CD1c-positive myeloid dendritic cell (primary cell): Measurements from ENCODE around the gene PEDS1.
"Not testable (repeated sequence)": the region's sequence is repeated elsewhere in the genome, so short reads cannot be mapped to it uniquely, and the experiment has no call there.

ENCODE experiments used
- DNase-seq: peaks from one replicate; pipeline ENCODE4 v3.0.0-alpha.2; 2016; ENCODE audit errors: extremely low spot score

The PEDS1 gene

DNA sequence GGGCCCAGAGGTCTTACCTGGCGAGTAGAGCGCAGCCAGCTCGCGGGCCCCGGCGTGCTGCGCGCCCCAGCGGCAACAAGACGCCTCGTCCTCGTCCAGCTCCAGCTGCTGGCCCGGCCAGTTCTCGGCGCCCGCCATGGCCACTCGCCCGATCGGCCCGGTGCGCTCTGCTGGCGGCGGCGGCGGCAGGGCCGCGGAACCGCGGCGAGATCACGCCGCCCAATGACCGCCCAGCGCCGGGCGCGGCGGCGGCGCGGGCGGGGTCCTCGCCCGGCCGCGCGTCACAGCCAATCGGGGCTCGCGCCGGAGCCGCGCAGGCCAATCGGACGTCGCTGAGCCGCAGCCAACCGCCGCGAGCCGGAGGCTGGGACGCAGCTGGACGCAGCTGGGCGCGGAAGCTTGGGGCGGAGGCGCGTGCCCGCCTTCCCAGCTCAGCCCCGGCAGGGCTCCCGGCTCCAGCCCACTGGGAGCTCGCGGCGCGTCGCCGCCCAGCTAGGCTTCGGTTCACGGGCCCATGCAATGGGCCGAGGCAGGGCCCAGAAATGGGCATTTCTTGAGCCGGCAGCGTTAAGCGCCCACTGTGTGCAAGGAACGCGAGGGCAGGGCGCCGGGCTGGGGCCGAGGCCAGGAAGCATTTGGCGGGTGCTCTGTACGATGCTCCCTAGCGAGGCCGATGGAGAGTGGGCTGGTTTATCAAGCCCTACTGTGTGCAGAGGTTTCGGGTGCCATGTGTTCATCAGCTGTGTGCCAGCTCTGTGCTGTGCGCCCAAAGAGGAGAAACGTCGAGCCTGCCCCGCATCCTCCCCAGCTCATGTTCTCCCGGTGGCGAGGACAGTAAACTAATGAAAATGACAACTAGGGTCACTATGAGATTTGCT, at the start of gene PEDS1:
Gene PEDS1 (minus strand): TSS at position 224 of the 878 bp plus-strand sequence. CDS start 86 bp downstream, at position 138.
- DNase-seq: peak; percentile 97

- DNase-seq: no peak
Observed at GRCh38 chr20:50202677-50203076, 49.2 kb upstream of the PEDS1 start.

- DNase-seq: not testable (repeated sequence)
Observed at GRCh38 chr20:50201710-50202109, 48.2 kb upstream of the PEDS1 start.

DNA sequence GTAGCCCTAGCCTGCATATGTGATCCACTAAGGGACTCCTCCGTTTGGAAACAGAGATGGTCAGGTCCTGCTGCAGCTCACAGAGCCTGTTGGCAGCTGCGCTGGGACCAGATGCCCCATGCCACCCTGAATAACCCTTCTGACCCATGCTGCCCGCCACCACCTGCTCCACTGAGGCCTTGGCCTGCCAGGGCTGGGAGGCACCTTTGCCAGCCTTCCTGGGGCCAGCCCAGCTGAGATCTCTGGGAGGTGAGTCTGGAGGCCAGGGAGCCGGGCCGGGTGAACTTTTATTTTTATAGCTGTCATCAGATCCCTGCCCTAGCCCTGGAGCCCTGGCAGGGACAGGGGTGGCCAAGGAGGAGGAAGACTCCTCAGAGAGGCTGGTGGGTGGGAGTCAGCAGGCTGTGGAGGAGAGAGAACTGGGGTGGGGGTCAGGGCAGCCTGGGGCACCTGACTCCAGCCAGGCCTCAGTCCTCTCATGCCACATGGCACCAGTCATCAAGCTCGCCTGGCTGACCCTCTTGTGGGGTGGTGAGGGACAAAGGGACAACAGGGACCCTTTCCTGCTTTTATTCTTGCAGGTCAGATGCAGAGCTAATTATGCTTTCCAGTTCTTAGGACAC, 47.1 kb upstream of the PEDS1 start:
- DNase-seq: no peak

- DNase-seq: no peak
Observed at GRCh38 chr20:50199703-50200102, 46.2 kb upstream of the PEDS1 start.

GRCh38 chr20:50198716-50199115, 45.2 kb upstream of the PEDS1 start:
- DNase-seq: no peak

DNA sequence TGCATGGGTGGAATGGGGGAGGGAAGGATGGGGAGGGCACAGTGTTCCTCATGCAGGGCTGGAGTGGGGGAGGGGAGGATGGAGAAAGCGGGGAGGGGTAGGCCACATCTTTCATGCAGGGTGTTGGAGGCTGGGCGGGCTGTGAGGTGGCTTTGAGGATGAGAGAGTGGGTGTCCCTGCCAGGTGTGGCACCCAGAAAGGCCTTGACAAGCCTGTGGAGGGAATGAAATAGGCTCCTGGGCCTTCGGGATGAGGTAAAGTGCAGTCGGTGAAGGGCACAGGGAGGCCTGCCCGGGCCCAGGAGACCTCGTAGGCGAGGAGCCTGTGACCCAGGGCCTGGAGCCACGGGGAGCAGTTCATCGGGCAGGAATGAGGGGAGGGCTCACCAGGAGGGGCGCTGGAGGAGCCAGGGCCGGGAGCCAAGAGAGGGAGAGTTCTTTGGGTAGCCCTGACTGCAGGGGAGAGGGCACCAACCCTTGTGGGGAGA, 44.7 kb upstream of the PEDS1 start:
- DNase-seq: no peak

- no peak for DNase-seq
Observed at GRCh38 chr20:50197463-50198179, 44.1 kb upstream of the PEDS1 start.

GRCh38 chr20:50196896-50197295, 43.4 kb upstream of the PEDS1 start:
- no peak for DNase-seq

DNA sequence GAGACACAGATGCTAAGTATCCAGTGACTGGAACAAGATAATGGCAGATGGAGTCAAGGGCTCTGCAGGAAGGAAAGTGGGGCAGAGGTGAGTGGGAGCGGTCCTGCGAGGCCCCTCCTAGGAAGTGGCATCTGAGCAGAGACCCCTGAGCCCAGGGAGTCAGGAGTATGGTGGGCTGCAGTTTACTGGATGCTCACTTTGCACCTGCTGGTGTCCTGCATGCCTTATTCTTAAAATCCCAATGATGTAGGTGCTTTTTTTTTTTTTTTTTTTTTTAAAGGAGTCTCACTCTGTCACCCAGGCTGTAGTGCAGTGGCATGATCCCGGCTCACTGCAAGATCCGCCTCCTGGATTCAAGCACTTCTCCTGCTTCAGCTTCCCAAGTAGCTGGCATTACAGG, 42.7 kb upstream of the PEDS1 start:
- no peak for DNase-seq

DNA sequence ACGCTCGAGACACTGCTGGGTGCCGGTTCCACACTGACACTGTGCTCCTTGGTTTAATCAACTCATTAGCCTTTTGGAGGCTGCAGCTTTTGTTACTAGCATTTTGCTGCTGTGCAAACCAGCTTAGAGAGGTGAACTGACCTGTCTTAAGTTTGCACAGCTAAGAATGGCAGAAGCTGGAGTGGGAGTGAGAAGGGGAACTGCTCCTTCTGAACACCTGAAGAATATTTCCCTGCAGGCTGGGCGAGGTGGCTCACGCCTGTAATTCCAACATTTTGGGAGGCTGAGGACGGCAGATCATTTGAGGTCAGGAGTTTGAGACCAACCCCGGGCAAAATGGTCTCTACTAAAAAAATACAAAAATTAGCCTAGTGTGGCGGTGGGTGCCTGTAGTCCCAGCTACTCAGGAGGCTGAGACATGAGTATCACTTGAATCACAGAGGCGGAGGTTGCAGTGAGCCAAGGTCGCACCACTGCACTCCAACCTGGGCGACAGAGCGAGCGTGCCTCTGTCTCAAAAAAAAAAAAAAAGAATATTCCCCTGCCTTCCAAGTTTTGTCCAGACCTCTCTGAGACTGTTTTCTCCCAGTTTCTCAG, 42.1 kb upstream of the PEDS1 start:
- DNase-seq: no peak

GRCh38 chr20:50194831-50195523, 41.5 kb upstream of the PEDS1 start:
- DNase-seq: peak; percentile 20

- DNase-seq: peak; percentile 63
Observed at GRCh38 chr20:50194422-50194830, 40.9 kb upstream of the PEDS1 start.

DNA sequence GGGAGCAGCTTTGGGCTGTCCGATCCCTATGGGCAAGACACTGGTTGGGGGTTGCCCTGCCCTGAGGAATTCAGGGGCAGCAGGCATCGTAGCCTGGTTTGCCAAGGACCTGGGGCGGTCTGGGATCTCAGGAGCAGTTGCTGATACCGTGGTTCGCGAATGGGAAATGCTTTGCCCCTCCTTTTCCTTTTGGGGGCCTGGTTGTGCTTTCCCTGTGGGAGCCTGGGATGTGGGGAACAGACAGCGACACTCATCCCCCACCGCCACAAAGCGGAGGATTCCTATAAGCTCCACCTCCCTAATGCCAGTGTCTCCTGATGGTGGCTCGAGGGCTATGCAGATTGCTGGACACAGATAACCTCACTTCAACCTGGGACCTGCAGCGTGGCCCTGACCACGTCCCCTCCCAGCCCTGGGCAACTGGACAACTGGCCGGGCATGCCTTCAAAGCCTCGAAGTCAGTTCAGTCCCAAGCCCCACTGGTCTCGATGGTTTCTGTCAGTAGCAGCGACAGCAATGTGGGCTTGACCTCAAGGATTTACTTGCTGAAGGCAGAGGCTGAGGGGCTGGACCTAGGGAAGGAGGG, 40.4 kb upstream of the PEDS1 start:
- no peak for DNase-seq

GRCh38 chr20:50193199-50193835, 39.8 kb upstream of the PEDS1 start:
- DNase-seq: no peak

DNA sequence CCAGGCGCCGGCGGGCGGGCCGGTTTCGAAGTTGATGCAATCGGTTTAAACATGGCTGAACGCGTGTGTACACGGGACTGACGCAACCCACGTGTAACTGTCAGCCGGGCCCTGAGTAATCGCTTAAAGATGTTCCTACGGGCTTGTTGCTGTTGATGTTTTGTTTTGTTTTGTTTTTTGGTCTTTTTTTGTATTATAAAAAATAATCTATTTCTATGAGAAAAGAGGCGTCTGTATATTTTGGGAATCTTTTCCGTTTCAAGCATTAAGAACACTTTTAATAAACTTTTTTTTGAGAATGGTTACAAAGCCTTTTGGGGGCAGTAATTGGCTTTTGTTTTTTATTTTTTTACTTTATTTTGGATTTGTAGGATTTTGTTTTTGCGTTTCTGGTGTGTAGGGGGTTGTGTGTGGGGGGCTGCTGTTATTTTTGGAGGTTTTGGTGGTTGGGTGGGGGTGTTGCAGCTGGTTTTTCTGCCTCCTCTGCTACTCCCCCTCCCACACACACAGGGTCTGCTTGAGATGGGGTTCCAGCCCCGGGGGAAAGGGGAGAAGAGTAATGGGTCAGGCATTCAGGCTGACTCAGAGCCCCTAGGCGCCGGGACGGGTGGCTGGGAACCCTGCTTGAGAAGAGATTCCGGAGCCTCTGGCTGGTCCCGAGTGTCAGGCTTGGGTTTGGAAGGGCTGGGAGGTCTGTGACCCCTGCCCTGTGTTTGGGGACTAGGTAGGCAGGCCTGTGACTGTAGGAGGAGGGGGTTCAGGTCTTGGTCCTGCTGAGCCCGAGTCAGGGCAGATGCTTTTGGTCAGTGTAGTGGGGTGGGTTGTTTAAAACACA, 39.1 kb upstream of the PEDS1 start:
- peak; percentile 93 for DNase-seq

DNA sequence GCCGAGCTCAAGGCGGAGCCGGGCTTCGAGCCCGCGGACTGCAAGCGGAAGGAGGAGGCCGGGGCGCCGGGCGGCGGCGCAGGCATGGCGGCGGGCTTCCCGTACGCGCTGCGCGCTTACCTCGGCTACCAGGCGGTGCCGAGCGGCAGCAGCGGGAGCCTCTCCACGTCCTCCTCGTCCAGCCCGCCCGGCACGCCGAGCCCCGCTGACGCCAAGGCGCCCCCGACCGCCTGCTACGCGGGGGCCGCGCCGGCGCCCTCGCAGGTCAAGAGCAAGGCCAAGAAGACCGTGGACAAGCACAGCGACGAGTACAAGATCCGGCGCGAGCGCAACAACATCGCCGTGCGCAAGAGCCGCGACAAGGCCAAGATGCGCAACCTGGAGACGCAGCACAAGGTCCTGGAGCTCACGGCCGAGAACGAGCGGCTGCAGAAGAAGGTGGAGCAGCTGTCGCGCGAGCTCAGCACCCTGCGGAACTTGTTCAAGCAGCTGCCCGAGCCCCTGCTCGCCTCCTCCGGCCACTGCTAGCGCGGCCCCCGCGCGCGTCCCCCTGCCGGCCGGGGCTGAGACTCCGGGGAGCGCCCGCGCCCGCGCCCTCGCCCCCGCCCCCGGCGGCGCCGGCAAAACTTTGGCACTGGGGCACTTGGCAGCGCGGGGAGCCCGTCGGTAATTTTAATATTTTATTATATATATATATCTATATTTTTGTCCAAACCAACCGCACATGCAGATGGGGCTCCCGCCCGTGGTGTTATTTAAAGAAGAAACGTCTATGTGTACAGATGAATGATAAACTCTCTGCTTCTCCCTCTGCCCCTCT, 38.2 kb upstream of the PEDS1 start:
- peak; percentile 65 for DNase-seq

DNA sequence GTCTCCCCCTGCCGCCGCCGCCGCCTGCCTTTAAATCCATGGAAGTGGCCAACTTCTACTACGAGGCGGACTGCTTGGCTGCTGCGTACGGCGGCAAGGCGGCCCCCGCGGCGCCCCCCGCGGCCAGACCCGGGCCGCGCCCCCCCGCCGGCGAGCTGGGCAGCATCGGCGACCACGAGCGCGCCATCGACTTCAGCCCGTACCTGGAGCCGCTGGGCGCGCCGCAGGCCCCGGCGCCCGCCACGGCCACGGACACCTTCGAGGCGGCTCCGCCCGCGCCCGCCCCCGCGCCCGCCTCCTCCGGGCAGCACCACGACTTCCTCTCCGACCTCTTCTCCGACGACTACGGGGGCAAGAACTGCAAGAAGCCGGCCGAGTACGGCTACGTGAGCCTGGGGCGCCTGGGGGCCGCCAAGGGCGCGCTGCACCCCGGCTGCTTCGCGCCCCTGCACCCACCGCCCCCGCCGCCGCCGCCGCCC, 37.6 kb upstream of the PEDS1 start:
- peak; percentile 69 for DNase-seq
